Naive B cell (primary cell): ENCODE measurements around the gene SHANK2. TPM values are rescaled to one million over a fixed set of nuclear protein-coding genes. Genes with fewer than 3 reads are reported as not detected.

ENCODE experiments used
- ATAC-seq, 2 donors: fragments of 150-1000 bp; cut with Tn5 transposase; 2 replicates each; pipeline ENCODE4 v1.10.0; 2021; ENCODE audit warnings: low read depth in 2 of 2, mild to moderate bottlenecking in 2 of 2, moderate library complexity in 2 of 2
- DNase-seq: peaks from one replicate; pipeline ENCODE4 v3.0.0; 2022
- H3K27ac Mint-ChIP-seq, 6 donors: one replicate each; pipeline ENCODE4 v1.8.0; 2020 to 2022; ENCODE audit warnings: mild to moderate bottlenecking in 6 of 6, mixed read lengths in 6 of 6, moderate library complexity in 5 of 6, inconsistent platforms in 2 of 6
- H3K27me3 Mint-ChIP-seq, 3 donors: one replicate each; pipeline ENCODE4 v1.8.0; 2021 to 2022; ENCODE audit warnings: mixed read lengths in 3 of 3, mild to moderate bottlenecking in 1 of 3
- H3K36me3 Mint-ChIP-seq, 2 donors: one replicate each; pipeline ENCODE4 v1.8.0; 2020 to 2022; ENCODE audit warnings: mixed read lengths in 2 of 2, inconsistent platforms in 1 of 2, mild to moderate bottlenecking in 1 of 2
- H3K4me1 Mint-ChIP-seq, 3 donors: one replicate each; pipeline ENCODE4 v1.8.0; 2020 to 2022; ENCODE audit warnings: mixed read lengths in 3 of 3, inconsistent platforms in 1 of 3, mild to moderate bottlenecking in 1 of 3, moderate library complexity in 1 of 3
- H3K4me3 Mint-ChIP-seq, 8 donors: one replicate each; pipeline ENCODE4 v1.8.0; 2020 to 2022; ENCODE audit warnings: mild to moderate bottlenecking in 8 of 8, mixed read lengths in 8 of 8, moderate library complexity in 8 of 8, inconsistent platforms in 2 of 8
- H3K9me3 Mint-ChIP-seq, 7 donors: one replicate each; pipeline ENCODE4 v1.8.0; 2020 to 2022; ENCODE audit warnings: mixed read lengths in 7 of 7, mild to moderate bottlenecking in 5 of 7, inconsistent platforms in 2 of 7, moderate library complexity in 1 of 7
- polyA plus RNA-seq, 6 donors: library from polyadenylated mRNA; unstranded; fragments of 300-500 nt; fragmentation: Illumina TruSeq; gene quantifications; one replicate each; pipeline ENCODE4 v1.2.3, GENCODE V29; 2021; ENCODE audit warnings: low read depth in 6 of 6

The SHANK2 gene
- polyA plus RNA-seq, 6 donors from 2014 or later = not detected

DNA sequence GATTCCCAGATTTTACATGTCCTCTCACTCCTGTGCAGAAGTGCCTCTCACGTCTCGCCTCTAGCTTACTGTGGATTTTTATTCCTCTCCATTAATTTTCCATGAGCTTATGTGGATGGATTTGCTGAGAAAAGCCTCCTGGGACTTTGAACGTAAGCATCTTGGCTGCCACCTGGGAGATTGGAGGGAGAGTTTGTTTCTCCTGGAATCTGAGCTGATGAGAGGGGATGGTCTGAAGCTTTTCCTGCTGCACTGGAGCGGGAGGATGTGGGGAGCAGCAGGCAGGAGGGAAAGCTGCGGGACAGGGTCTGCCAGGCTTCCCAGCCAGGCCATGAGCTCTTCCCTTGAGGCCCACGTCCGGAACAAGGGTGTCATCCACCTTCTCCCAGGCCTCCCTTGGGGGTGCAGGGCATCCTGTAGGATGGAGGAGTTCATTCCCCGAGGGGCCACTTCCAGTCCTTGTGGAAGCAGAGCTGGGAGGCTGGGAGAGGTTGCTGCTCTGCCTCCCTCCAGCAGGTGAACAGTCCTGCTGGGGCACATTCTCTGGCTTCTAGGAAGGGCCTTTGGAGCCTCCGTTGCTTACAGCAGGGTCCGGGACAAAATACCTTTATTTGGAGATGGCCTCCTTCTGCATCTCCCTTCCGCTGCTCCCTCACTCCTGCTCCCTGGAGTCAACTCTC is 3.6 kb upstream of the SHANK2 start:
- Mint-ChIP-seq H3K36me3 (no peaks in the 10 kb centered on the region), H3K27me3 (peaks cover 27 to 44% (median 27%) of the 10 kb centered on the region in 3 donors), H3K9me3 (peaks cover 0 to 21% (median 8%) of the 10 kb centered on the region in 7 donors), H3K4me1 (peaks cover 3 to 11% (median 8%) of the 10 kb centered on the region in 3 donors), H3K27ac (peak overlapping the region in 1 of 6 donors; percentile 32), H3K4me3 (no peak overlapping the region)
- DNase-seq = no peak
- no peak for ATAC-seq

DNA sequence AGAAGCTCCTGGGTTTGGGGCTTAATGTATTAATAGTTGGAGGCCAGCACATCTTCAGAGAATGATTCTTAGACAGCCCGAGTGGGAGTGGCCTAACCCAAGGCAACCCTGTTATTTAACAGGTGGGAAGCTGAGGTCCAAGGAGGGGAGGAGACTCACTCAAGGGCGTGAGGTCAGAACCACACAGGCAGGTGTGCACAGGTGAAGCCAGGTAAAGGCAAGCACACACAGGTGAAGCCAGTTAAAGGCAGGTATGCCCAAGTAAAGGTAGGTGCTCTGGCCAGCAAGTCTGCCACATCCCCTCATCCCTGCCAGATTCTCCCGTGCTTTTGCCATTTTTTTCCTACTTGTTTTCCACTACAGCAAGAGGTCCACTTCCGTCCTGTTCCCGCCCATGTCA is 2.9 kb upstream of the SHANK2 start:
- peaks cover 5 to 17% (median 14%) of the 10 kb centered on the region in 3 donors for H3K4me1 Mint-ChIP-seq
- no peak overlapping the region for H3K4me3 Mint-ChIP-seq
- no peaks in the 10 kb centered on the region for H3K36me3 Mint-ChIP-seq
- H3K9me3 Mint-ChIP-seq = peaks cover 0 to 22% (median 8%) of the 10 kb centered on the region in 7 donors
- no peak for ATAC-seq
- DNase-seq = no peak
- peaks cover 32 to 51% (median 33%) of the 10 kb centered on the region in 3 donors for H3K27me3 Mint-ChIP-seq
- peak overlapping the region in 1 of 6 donors; percentile 32 for H3K27ac Mint-ChIP-seq

DNA sequence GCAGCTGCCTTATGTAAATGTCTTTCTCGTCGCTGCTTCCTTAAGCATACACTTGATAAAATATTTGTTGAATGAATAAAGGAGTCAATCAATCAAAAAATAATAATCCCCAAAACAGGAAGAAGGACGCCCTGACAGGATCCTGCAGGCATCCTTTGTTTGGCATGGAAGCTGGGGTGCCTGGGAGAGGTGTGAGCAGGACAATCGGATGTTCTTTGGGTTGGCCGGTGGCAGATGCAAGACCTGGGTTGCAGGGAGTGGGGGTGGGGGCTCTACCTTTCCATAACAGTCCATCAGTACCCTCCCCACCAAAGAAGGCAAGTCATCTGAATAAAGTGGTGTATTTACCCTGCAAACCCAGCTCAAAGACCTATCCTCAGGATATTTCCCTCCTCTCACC is 1.4 kb upstream of the SHANK2 start:
- Mint-ChIP-seq H3K4me1 (peaks cover 7 to 25% (median 23%) of the 10 kb centered on the region in 3 donors), H3K27ac (no peak overlapping the region), H3K36me3 (no peaks in the 10 kb centered on the region), H3K9me3 (peaks cover 0 to 16% (median 8%) of the 10 kb centered on the region in 7 donors), H3K4me3 (peak overlapping the region in 6 of 8 donors; percentile 29 to 87 (median 62)), H3K27me3 (peaks cover 45 to 66% (median 47%) of the 10 kb centered on the region in 3 donors)
- no peak for ATAC-seq
- no peak for DNase-seq

DNA sequence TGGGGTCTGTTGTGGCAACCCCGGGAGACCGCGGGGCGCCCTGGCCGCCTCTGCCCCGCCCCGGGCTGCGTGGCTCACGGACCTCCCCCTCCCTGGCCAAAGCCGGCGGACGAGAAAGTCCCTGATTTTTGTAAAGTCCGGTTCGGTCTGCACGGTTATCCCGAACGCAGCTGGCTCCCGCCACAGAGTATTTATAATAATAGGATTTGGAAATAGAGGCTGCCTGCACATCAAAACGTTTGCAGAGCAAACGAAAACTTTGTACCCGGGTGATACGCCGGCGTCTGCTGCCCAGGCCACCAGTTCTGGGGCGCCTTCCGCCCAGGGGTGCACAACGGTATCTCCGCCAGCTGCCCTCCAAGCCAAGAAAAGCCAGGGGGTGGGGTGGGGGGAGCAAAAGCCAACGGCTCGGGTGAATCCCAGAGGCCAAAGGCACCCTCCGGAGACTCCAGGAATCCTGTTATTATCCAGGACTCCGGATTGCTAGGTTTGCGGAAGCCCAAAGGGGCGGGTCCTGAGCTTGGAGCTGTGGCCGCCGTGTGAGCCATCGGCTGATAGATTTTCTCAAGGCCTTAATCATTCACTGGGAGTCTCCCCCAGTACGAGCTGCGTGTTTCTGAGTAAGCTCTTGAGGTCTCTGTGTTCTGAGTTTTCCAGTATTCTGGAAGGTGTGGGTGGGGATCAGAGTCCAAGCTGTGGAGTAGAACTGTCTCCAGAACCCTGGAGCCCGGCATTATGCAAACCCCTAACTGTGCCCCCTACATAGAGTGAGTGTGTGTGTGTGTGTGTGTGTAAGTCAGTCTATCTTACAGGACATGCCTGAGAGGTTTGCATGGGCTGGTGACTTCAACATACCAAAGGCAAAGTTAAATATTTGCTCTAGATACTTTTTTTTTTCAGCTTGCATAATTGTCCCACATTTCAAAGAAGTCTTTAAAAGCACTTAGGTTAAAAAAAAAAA is 673 bp upstream of the SHANK2 start:
- H3K4me1 Mint-ChIP-seq = peaks cover 7 to 25% (median 23%) of the 10 kb centered on the region in 3 donors
- H3K36me3 Mint-ChIP-seq = no peaks in the 10 kb centered on the region
- peaks cover 0 to 12% (median 3%) of the 10 kb centered on the region in 7 donors for H3K9me3 Mint-ChIP-seq
- DNase-seq (no peak), ATAC-seq (no peak)
- peaks cover 53 to 73% (median 55%) of the 10 kb centered on the region in 3 donors for H3K27me3 Mint-ChIP-seq
- peak overlapping the region in 2 of 6 donors; percentile 78 to 81 for H3K27ac Mint-ChIP-seq
- peak overlapping the region; percentile 55 to 87 (median 73) for H3K4me3 Mint-ChIP-seq

DNA sequence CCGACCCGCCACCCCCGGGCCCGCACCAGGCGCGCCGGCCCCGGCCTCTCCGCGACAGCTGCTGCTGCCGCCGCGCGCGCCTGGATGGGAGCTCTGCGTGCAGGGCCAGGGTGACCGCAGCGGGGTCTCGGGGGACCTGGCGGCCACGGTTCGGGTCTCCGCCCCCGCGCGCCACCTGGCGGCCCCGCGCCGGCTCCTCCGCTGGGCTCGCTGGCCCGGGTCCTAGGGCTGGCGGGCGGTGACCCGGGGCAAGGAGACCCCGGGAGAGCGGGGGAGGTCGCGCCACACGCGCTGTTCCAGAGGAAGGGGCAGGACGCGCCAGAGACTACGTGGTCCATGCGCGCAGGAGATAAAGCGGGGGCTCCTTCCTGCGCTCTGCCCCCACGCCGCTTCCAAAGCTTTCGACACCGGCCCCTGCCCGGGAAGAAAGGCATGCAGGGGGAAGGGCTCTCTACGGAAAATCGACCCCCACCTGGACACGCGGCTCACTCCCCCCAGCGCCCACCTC is 562 bp downstream of the SHANK2 start:
- peaks cover 56 to 77% (median 60%) of the 10 kb centered on the region in 3 donors for H3K27me3 Mint-ChIP-seq
- ATAC-seq (peak; percentile 72 to 82), DNase-seq (peak; percentile 63)
- peak overlapping the region in 7 of 8 donors; percentile 73 to 87 (median 78) for H3K4me3 Mint-ChIP-seq
- peaks cover 7 to 25% (median 23%) of the 10 kb centered on the region in 3 donors for H3K4me1 Mint-ChIP-seq
- H3K27ac Mint-ChIP-seq = no peak overlapping the region
- no peaks in the 10 kb centered on the region for H3K36me3 Mint-ChIP-seq
- peaks cover 0 to 5% (median 0%) of the 10 kb centered on the region in 7 donors for H3K9me3 Mint-ChIP-seq

DNA sequence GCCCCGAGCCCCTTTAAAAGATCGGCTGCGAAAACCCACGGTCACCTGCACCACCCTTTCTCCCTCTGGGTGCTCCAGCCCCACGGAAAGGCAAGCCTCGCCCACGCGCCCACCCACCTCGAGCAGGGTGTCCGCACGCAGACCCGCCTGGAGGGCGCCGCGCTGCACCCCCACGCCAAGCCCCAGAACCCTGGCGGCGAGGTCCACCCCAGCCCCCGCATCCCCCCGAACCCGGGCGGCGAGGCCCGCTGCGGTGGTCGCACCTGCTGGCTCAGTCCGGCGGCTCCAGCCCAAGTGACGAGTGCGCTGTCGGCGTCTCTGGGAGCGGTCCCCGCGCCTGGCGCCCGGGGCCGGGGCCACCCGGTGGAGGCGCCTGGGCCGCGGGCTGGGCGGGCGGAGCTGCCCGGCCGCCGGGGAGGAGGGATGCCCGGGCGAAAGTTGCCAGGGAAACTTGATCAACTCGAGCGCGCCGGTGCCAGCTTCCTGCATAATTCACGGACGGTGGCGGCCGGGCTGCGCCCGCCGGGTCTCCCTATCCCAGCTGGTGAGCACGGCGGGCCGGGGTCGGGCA is 1.1 kb downstream of the SHANK2 start:
- H3K9me3 Mint-ChIP-seq = peaks cover 0 to 5% (median 0%) of the 10 kb centered on the region in 7 donors
- no peak for ATAC-seq
- no peak for DNase-seq
- peak overlapping the region in 1 of 6 donors; percentile 41 for H3K27ac Mint-ChIP-seq
- H3K4me3 Mint-ChIP-seq = peak overlapping the region; percentile 66 to 93 (median 78)
- peaks cover 56 to 77% (median 60%) of the 10 kb centered on the region in 3 donors for H3K27me3 Mint-ChIP-seq
- H3K36me3 Mint-ChIP-seq = no peaks in the 10 kb centered on the region
- peaks cover 7 to 25% (median 23%) of the 10 kb centered on the region in 3 donors for H3K4me1 Mint-ChIP-seq

DNA sequence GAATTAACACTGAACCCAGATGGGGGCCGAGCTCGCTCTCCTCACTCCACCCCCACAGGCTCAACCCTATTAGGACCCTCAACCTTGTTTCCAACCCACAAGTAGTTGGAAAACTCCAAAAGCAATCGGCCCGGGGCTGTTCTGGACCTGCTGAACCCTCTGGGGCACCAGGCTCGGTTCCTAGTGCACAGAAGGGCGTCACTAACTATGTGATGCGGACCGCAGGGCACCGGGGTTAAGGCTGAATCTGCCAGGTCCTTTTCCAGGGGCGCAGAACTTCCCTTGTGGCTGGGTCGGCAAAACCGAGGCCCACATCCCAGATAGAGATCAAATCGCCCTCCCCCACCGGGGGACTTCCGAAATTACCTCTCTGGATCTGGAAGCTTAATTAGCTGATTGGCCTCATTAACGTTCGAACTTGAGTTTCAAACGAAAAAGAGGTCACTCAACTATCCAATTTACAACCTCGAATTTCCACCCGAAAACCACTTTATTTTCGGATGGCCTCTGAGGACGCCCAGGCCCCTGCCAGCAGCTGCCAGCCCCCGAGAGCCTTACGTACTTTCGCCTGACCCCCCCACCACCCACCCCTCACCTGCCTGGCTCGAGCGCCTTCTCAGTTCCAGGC is 1.7 kb downstream of the SHANK2 start:
- peak overlapping the region in 2 of 6 donors; percentile 41 to 65 for H3K27ac Mint-ChIP-seq
- H3K9me3 Mint-ChIP-seq = peaks cover 0 to 5% (median 0%) of the 10 kb centered on the region in 7 donors
- H3K4me1 Mint-ChIP-seq = peaks cover 7 to 25% (median 23%) of the 10 kb centered on the region in 3 donors
- H3K36me3 Mint-ChIP-seq = no peaks in the 10 kb centered on the region
- peak overlapping the region; percentile 66 to 93 (median 78) for H3K4me3 Mint-ChIP-seq
- no peak for DNase-seq
- ATAC-seq = no peak
- H3K27me3 Mint-ChIP-seq = peaks cover 56 to 76% (median 60%) of the 10 kb centered on the region in 3 donors

DNA sequence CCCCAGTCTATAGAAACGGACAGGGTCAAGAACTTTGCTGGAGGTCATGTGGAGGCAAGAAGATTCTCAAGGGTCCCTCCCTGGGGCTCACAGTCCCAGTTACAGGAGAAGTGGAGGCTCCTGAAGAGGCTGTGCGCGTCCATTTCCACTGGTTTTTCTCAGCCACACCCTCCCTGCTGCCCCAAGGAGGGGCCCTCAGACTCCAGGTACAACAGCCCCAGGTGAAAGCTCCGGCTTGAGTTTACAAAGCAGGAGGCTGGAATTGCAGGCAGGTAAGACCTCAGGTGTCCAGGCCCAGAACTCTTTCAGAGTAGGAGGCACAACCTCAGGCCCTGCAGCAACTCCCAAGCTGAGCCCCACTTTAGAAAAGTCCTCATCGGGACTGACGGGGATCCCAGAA is 3.1 kb downstream of the SHANK2 start:
- Mint-ChIP-seq H3K4me1 (peaks cover 7 to 25% (median 23%) of the 10 kb centered on the region in 3 donors), H3K27ac (no peak overlapping the region), H3K27me3 (peaks cover 49 to 76% (median 50%) of the 10 kb centered on the region in 3 donors), H3K9me3 (peaks cover 0 to 5% (median 0%) of the 10 kb centered on the region in 7 donors), H3K36me3 (no peaks in the 10 kb centered on the region), H3K4me3 (peak overlapping the region in 1 of 8 donors; percentile 20)
- no peak for ATAC-seq
- no peak for DNase-seq

DNA sequence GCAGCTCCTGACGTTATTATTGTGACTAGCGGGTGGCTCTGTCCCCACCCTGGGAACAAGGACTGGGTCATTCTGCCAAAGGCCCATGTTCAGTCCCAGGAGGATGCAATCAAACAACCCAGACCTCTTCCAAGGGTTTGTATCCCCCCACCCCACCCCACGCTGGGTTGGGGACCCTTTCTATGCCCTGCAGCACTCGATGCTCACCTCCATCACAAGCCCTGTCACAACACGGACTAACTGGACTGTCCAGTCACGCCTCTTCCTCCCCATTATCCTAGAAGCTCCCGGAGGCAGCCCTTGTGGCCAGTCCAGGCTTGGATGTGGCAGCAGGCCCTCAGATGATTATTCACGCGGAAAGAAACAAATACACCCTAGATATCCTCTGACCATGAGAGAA is 3.7 kb downstream of the SHANK2 start:
- DNase-seq (no peak), ATAC-seq (no peak)
- Mint-ChIP-seq H3K9me3 (peaks cover 0 to 5% (median 0%) of the 10 kb centered on the region in 7 donors), H3K36me3 (no peaks in the 10 kb centered on the region), H3K4me3 (no peak overlapping the region), H3K4me1 (peaks cover 11 to 24% (median 23%) of the 10 kb centered on the region in 3 donors), H3K27ac (no peak overlapping the region), H3K27me3 (peaks cover 45 to 76% (median 50%) of the 10 kb centered on the region in 3 donors)

DNA sequence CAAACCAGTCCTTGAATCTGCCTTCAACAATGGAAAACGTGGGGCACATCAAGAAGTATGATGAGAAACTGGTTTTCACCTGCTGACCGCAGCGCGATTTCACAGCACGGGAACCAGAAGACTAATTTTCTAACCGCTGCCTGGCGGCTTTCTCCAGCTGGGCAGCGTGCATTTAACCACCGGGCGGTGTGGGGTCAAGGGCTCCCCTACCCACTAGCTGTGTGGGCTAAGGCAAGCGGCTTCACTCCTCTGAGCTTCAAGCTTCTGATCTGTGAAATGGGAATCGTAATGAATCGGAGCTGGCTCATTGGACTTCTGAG is 4.2 kb downstream of the SHANK2 start:
- ATAC-seq (no peak), DNase-seq (no peak)
- Mint-ChIP-seq H3K4me1 (peaks cover 8 to 20% (median 19%) of the 10 kb centered on the region in 3 donors), H3K4me3 (no peak overlapping the region), H3K9me3 (peaks cover 0 to 5% (median 0%) of the 10 kb centered on the region in 7 donors), H3K27ac (no peak overlapping the region), H3K36me3 (no peaks in the 10 kb centered on the region), H3K27me3 (peaks cover 43 to 74% (median 51%) of the 10 kb centered on the region in 3 donors)

DNA sequence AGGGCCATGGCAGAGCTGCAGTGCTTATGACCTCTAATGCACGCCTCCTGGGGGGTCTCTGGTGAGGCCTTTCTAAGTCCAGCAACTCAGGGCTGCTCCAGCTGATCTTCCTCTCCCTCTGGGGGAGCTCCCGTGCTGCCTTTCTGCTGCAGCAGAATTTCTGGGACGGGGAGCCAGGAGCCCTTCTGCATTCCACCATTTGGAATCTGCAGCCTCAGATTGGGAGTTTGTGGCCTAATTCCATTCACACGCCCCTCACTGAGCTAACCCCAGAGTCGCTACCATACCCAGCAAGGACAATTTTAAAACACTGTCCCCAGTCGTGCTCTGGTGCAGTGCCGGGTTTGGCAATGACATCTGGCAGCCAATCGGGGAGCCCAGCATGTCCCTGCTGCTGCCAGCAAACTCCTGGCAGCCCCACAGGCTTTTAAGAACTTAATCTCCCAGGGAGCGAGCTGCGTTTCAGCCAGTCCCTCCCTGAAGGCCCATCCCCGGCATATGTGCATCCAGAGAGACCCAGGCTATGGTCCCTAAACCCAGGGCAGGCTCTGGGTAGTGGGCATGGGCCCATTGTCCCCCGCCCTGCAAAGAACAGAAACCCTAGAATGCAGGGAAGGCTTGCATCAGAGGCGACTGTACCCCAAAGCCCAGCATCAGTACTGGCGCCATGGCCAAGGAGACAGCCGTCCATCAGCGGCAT is 4.7 kb downstream of the SHANK2 start:
- peaks cover 7 to 17% (median 15%) of the 10 kb centered on the region in 3 donors for H3K4me1 Mint-ChIP-seq

DNA sequence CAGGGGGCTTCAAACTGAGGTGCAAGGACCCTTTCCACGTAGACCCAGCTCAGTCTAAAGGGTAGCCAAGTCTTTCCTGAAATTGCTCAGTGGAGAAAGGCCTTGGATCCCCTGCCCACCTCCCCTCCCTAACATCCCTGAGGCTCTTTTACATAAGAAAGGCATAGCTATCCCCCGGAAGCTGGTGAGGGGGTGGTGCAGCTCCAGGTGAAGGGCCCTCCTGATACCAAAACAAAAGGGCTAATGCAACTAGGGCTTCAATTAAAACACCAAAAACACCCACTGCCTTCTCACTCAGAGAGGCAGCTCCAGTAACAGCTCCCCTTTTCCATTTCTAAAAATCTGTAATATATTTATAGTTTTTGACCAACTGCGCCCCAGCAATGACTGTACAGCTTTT is 5.8 kb downstream of the SHANK2 start:
- ATAC-seq (no peak), DNase-seq (no peak)
- no peak overlapping the region for H3K4me3 Mint-ChIP-seq
- H3K9me3 Mint-ChIP-seq = peaks cover 0 to 5% (median 0%) of the 10 kb centered on the region in 7 donors
- H3K27ac Mint-ChIP-seq = no peak overlapping the region
- H3K36me3 Mint-ChIP-seq = no peaks in the 10 kb centered on the region
- H3K4me1 Mint-ChIP-seq = peaks cover 7 to 17% (median 15%) of the 10 kb centered on the region in 3 donors
- H3K27me3 Mint-ChIP-seq = peaks cover 41 to 83% (median 60%) of the 10 kb centered on the region in 3 donors

More for the DNA sequence above, 4.7 kb downstream of the SHANK2 start:
- Mint-ChIP-seq H3K36me3 (no peaks in the 10 kb centered on the region), H3K9me3 (peaks cover 0 to 5% (median 0%) of the 10 kb centered on the region in 7 donors), H3K27me3 (peaks cover 41 to 76% (median 56%) of the 10 kb centered on the region in 3 donors), H3K27ac (peak overlapping the region in 1 of 6 donors; percentile 79), H3K4me3 (no peak overlapping the region)
- no peak for ATAC-seq
- no peak for DNase-seq
